GM19452 (cell line): ENCODE results near the gene TNFAIP8.

Source experiments
- ATAC-seq: cut with Tn5 transposase; IDR thresholded peaks from one replicate; pipeline ENCODE4 v1.9.1; 2021; ENCODE audit not compliant: unreplicated experiment

Gene TNFAIP8

GRCh38 chr5:119389288-119390030 is 33.6 kb downstream of the TNFAIP8 start:
- no peak for ATAC-seq

GRCh38 chr5:119390404-119390803 is 34.6 kb downstream of the TNFAIP8 start:
- no peak for ATAC-seq

GRCh38 chr5:119393201-119393691 is 37.4 kb downstream of the TNFAIP8 start:
- no peak for ATAC-seq

GRCh38 chr5:119393746-119394145 is 37.9 kb downstream of the TNFAIP8 start:
- ATAC-seq = no peak

GRCh38 chr5:119395080-119395836 is 39.4 kb downstream of the TNFAIP8 start:
- ATAC-seq = peak; percentile 58

- ATAC-seq = no peak
Observed at GRCh38 chr5:119396030-119396664, 40.3 kb downstream of the TNFAIP8 start.

- peak; percentile 54 for ATAC-seq
Observed at GRCh38 chr5:119397518-119398380, 41.9 kb downstream of the TNFAIP8 start.

- ATAC-seq = no peak
Observed at GRCh38 chr5:119398727-119399466, 43.1 kb downstream of the TNFAIP8 start.

- ATAC-seq = no peak
Observed at GRCh38 chr5:119400245-119400644, 44.4 kb downstream of the TNFAIP8 start.

GRCh38 chr5:119402081-119402480 is 46.3 kb downstream of the TNFAIP8 start:
- no peak for ATAC-seq

- no peak for ATAC-seq
Observed at GRCh38 chr5:119402555-119402954, 46.7 kb downstream of the TNFAIP8 start.

GRCh38 chr5:119404033-119404432 is 48.2 kb downstream of the TNFAIP8 start:
- ATAC-seq = no peak

GRCh38 chr5:119405419-119405818 is 49.6 kb downstream of the TNFAIP8 start:
- ATAC-seq = no peak

- no peak for ATAC-seq
Observed at GRCh38 chr5:119406551-119407110, 50.8 kb downstream of the TNFAIP8 start.

- ATAC-seq = no peak
Observed at GRCh38 chr5:119409235-119409815, 53.5 kb downstream of the TNFAIP8 start.

- ATAC-seq = no peak
Observed at GRCh38 chr5:119410448-119411159, 54.8 kb downstream of the TNFAIP8 start.

- peak; percentile 75 for ATAC-seq
Observed at GRCh38 chr5:119411361-119412278, 55.8 kb downstream of the TNFAIP8 start.
